Chondrocyte (in vitro differentiated cells): ENCODE measurements around the gene AKAP1. TPM values are rescaled to one million over a fixed set of nuclear protein-coding genes. Genes with fewer than 3 reads are reported as not detected.

Experiments
- DNase-seq: peaks from one replicate; pipeline ENCODE4 v3.0.0; 2021; ENCODE audit warnings: mixed read lengths, low spot score
- H3K27ac Mint-ChIP-seq: one replicate; pipeline ENCODE4 v1.8.0; 2021; ENCODE audit warnings: mild to moderate bottlenecking, moderate library complexity, mixed read lengths; ENCODE audit not compliant: unreplicated experiment
- H3K27me3 Mint-ChIP-seq: 2 replicates; pipeline ENCODE4 v1.8.0; 2021; ENCODE audit warnings: low read depth, mixed read lengths
- H3K36me3 Mint-ChIP-seq: 2 replicates; pipeline ENCODE4 v1.8.0; 2021; ENCODE audit warnings: low read depth, mixed read lengths
- H3K4me1 Mint-ChIP-seq: 2 replicates; pipeline ENCODE4 v1.8.0; 2021; ENCODE audit warnings: low read depth, mild to moderate bottlenecking, mixed read lengths
- H3K4me3 Mint-ChIP-seq: one replicate; pipeline ENCODE4 v1.8.0; 2021; ENCODE audit warnings: mild to moderate bottlenecking, moderate library complexity, mixed read lengths; ENCODE audit not compliant: unreplicated experiment
- H3K9me3 Mint-ChIP-seq: 2 replicates; pipeline ENCODE4 v1.8.0; 2021; ENCODE audit warnings: low read depth, mixed read lengths
- total RNA-seq: library from RNA; stranded (reverse); gene quantifications from 3 replicates; pipeline ENCODE4 v1.2.1, GENCODE V29; 2021
- TF ChIP-seq, protein P1 (sequence below): fragments of 200-600 bp; sonication (generic); IDR thresholded peaks from 2 replicates; pipeline ENCODE4 v1.5.0; 2021; ENCODE audit warnings: antibody characterized with exemption, mild to moderate bottlenecking, moderate library complexity

Gene AKAP1
- total RNA-seq, 1 donor from 2014 or later = 14.8 TPM

DNA sequence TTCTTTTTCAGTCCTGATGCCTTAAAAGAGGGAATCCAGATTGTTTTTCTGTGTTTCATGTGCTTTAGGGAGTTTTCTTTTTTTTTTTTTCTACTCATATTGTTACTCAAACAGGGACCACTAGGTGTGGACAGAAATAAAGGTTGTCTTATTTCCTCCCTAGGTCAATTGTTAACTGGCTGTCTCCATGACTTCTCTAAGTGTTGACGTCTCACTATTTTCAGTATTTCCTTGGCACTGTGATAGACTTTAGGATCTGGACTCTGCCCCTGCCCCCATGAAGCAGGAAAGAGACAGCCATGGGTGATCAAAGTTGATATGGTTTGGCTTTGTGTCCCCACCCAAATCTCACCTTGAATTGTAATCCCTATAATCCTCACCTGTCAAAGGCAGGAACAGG, 73.7 kb downstream of the AKAP1 start:
- Mint-ChIP-seq H3K36me3 (peaks cover 5% of the 10 kb centered on the region), H3K4me3 (no peak overlapping the region), H3K4me1 (peaks cover 16% of the 10 kb centered on the region), H3K27ac (no peak overlapping the region), H3K27me3 (no peaks in the 10 kb centered on the region), H3K9me3 (peaks cover 12% of the 10 kb centered on the region)
- no peak for DNase-seq
- TF ChIP-seq, protein P1, sequence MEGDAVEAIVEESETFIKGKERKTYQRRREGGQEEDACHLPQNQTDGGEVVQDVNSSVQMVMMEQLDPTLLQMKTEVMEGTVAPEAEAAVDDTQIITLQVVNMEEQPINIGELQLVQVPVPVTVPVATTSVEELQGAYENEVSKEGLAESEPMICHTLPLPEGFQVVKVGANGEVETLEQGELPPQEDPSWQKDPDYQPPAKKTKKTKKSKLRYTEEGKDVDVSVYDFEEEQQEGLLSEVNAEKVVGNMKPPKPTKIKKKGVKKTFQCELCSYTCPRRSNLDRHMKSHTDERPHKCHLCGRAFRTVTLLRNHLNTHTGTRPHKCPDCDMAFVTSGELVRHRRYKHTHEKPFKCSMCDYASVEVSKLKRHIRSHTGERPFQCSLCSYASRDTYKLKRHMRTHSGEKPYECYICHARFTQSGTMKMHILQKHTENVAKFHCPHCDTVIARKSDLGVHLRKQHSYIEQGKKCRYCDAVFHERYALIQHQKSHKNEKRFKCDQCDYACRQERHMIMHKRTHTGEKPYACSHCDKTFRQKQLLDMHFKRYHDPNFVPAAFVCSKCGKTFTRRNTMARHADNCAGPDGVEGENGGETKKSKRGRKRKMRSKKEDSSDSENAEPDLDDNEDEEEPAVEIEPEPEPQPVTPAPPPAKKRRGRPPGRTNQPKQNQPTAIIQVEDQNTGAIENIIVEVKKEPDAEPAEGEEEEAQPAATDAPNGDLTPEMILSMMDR = no peak

DNA sequence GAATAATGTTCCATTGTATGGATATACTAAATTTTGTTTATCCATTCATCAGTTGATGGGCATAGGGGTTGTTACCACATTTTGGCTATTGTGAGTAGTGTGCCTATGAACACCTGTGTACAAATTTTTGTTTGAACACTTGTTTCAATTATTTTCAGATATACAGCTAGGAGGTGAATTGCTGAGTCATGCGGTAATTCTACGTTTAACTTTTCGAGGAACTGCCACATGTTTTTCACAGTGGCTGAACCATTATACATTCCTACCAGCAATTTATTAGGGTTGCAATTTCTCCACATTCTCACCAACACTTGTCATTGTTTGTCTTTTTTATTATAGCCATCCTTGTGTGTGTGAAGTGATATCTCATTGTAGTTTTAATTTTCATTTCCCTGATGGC, 75.6 kb downstream of the AKAP1 start:
- no peak for DNase-seq
- Mint-ChIP-seq H3K27ac (no peak overlapping the region), H3K27me3 (no peaks in the 10 kb centered on the region), H3K9me3 (peaks cover 12% of the 10 kb centered on the region), H3K4me3 (no peak overlapping the region), H3K4me1 (peaks cover 16% of the 10 kb centered on the region), H3K36me3 (peaks cover 5% of the 10 kb centered on the region)
- TF ChIP-seq, protein P1 = no peak

DNA sequence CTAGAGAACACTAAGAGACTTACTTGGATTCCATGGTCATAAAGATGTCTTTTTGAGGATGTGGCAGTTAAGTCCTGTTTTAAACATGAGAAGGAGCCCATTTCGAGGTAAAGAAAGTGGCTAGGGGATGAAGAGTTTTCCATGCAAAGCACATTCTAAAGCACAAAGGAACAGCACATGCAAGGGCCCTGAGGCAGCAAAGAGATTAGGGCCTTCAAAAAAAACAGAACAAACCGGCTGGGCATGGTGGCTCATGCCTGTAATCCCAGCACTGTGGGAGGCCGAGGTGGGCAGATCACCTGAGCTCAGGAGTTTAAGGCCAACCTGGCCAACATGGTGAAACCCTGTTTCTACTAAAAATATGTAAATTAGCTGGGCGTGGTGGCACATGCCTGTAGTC, 79.8 kb downstream of the AKAP1 start:
- Mint-ChIP-seq H3K36me3 (peaks cover 5% of the 10 kb centered on the region), H3K4me3 (no peak overlapping the region)
- TF ChIP-seq, protein P1 = no peak

DNA sequence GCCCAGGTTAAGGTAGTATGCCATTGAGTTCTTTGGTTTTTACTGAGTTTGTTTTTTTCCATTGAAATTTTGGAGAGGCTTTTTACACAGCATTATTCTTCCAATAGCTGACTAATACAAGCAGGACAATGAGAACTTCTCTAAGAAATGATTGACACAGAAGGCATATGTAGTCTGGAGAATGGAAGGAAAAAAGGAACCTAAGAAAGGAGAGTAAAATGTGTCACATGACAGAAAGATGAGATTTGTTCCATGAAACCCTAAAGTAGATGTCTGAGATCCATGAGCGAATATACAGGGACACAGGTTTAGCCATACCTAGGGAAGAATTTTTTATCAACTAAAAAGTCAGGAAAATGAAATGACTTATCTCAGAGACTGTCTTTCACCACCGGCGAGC, 80.7 kb downstream of the AKAP1 start:
- peaks cover 7% of the 10 kb centered on the region for H3K9me3 Mint-ChIP-seq
- TF ChIP-seq, protein P1 = no peak

More for the DNA sequence above, 79.8 kb downstream of the AKAP1 start:
- no peaks in the 10 kb centered on the region for H3K4me1 Mint-ChIP-seq
- DNase-seq = no peak
- H3K9me3 Mint-ChIP-seq = peaks cover 12% of the 10 kb centered on the region
- H3K27me3 Mint-ChIP-seq = peaks cover 3% of the 10 kb centered on the region
- no peak overlapping the region for H3K27ac Mint-ChIP-seq

DNA sequence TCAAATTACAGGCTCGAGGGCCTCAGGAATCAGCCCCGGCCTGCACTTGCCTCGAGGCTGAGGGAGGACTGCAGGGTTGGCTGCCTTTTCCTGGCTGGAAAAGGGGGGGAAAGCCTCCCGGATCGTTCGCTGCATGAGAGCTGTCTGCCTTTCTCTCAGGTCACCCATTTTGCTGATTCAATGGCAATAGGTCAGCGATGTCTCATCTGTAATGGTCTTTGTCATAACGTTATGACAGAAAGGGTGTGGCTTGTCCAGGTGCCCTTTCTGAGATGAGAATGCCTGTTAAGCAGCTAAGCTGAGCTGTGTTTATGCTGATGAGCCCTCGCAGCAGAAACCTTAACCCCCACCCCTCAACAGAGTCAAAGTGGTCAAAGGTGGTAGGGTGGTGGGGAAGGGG, 81.8 kb downstream of the AKAP1 start:
- DNase-seq = no peak
- no peaks in the 10 kb centered on the region for H3K36me3 Mint-ChIP-seq
- TF ChIP-seq, protein P1 = no peak
- no peak overlapping the region for H3K27ac Mint-ChIP-seq
- no peaks in the 10 kb centered on the region for H3K4me1 Mint-ChIP-seq
- H3K9me3 Mint-ChIP-seq = peaks cover 2% of the 10 kb centered on the region
- no peak overlapping the region for H3K4me3 Mint-ChIP-seq
- peaks cover 3% of the 10 kb centered on the region for H3K27me3 Mint-ChIP-seq

More for the DNA sequence above, 80.7 kb downstream of the AKAP1 start:
- Mint-ChIP-seq H3K27ac (no peak overlapping the region), H3K36me3 (peaks cover 3% of the 10 kb centered on the region), H3K4me1 (no peaks in the 10 kb centered on the region), H3K27me3 (peaks cover 3% of the 10 kb centered on the region), H3K4me3 (no peak overlapping the region)
- DNase-seq = no peak
